Parathyroid adenoma (tissue), 2 donors: Measurements from ENCODE around the gene DYSF.

ENCODE experiments used
- H2AFZ ChIP-seq: fragments of 300-600 bp; sonication (generic); one replicate; pipeline ENCODE4 v1.7.0; 2017; ENCODE audit warnings: antibody characterized with exemption, mild to moderate bottlenecking
- H3K27ac ChIP-seq: fragments of 300-600 bp; sonication (generic); one replicate; pipeline ENCODE4 v1.7.0; 2017
- H3K27me3 ChIP-seq: fragments of 300-600 bp; sonication (generic); one replicate; pipeline ENCODE4 v1.7.0; 2017; ENCODE audit warnings: low read length; ENCODE audit not compliant: control insufficient read depth, insufficient read depth
- H3K36me3 ChIP-seq: fragments of 300-600 bp; sonication (generic); one replicate; pipeline ENCODE4 v1.7.0; 2017; ENCODE audit warnings: low read length; ENCODE audit not compliant: control insufficient read depth, insufficient read depth
- H3K4me1 ChIP-seq: fragments of 300-600 bp; sonication (generic); one replicate; pipeline ENCODE4 v1.7.0; 2017; ENCODE audit warnings: control low read depth
- H3K4me2 ChIP-seq: fragments of 300-600 bp; sonication (generic); one replicate; pipeline ENCODE4 v1.7.0; 2017; ENCODE audit warnings: low read length
- H3K4me3 ChIP-seq: fragments of 300-600 bp; sonication (generic); one replicate; pipeline ENCODE4 v1.7.0; 2017; ENCODE audit warnings: low read depth, low read length
- H3K79me2 ChIP-seq: fragments of 300-600 bp; sonication (generic); one replicate; pipeline ENCODE4 v1.7.0; 2017; ENCODE audit warnings: control low read depth
- H3K9ac ChIP-seq: fragments of 300-600 bp; sonication (generic); one replicate; pipeline ENCODE4 v1.7.0; 2017; ENCODE audit warnings: mild to moderate bottlenecking
- H3K9me3 ChIP-seq: fragments of 300-600 bp; sonication (generic); one replicate; pipeline ENCODE4 v1.7.0; 2017; ENCODE audit warnings: low read length; ENCODE audit not compliant: control insufficient read depth
- CTCF ChIP-seq: fragments of 300-600 bp; sonication (generic); IDR thresholded peaks from one replicate; pipeline ENCODE4 v1.7.0; 2017; ENCODE audit warnings: antibody characterized with exemption, mild to moderate bottlenecking
- donor health status: primary hyperparathyroidism.

The DYSF gene

GRCh38 chr2:71462641-71463341 is 9.4 kb downstream of the DYSF start:
- no peak overlapping the region for H2AFZ ChIP-seq
- no peaks in the 10 kb centered on the region for H3K79me2 ChIP-seq
- H3K27me3 ChIP-seq: no peaks in the 10 kb centered on the region
- no peak overlapping the region for H3K9ac ChIP-seq
- no peak overlapping the region for H3K4me2 ChIP-seq
- H3K4me1 ChIP-seq: no peaks in the 10 kb centered on the region
- no peak overlapping the region for H3K27ac ChIP-seq
- no peak overlapping the region for H3K4me3 ChIP-seq
- no peaks in the 10 kb centered on the region for H3K9me3 ChIP-seq
- no peak for TF ChIP-seq CTCF
- no peaks in the 10 kb centered on the region for H3K36me3 ChIP-seq

- no peak overlapping the region for H3K4me2 ChIP-seq
- H3K27ac ChIP-seq: no peak overlapping the region
- no peak for TF ChIP-seq CTCF
- no peak overlapping the region for H3K9ac ChIP-seq
- no peaks in the 10 kb centered on the region for H3K36me3 ChIP-seq
- no peak overlapping the region for H3K4me3 ChIP-seq
- H3K79me2 ChIP-seq: no peaks in the 10 kb centered on the region
- no peak overlapping the region for H2AFZ ChIP-seq
- no peaks in the 10 kb centered on the region for H3K27me3 ChIP-seq
- H3K9me3 ChIP-seq: no peaks in the 10 kb centered on the region
- H3K4me1 ChIP-seq: no peaks in the 10 kb centered on the region
These were observed 9.9 kb downstream of the DYSF start for GRCh38 chr2:71463342-71463654.

- no peak overlapping the region for H3K27ac ChIP-seq
- no peaks in the 10 kb centered on the region for H3K4me1 ChIP-seq
- no peaks in the 10 kb centered on the region for H3K9me3 ChIP-seq
- no peak overlapping the region for H3K4me2 ChIP-seq
- no peak overlapping the region for H3K9ac ChIP-seq
- no peaks in the 10 kb centered on the region for H3K27me3 ChIP-seq
- no peak overlapping the region for H3K4me3 ChIP-seq
- no peak overlapping the region for H2AFZ ChIP-seq
- TF ChIP-seq CTCF: no peak
- H3K36me3 ChIP-seq: no peaks in the 10 kb centered on the region
- H3K79me2 ChIP-seq: no peaks in the 10 kb centered on the region
These were observed 11.0 kb downstream of the DYSF start for GRCh38 chr2:71464389-71464788.

- H3K9me3 ChIP-seq: no peaks in the 10 kb centered on the region
- no peak overlapping the region for H3K9ac ChIP-seq
- no peaks in the 10 kb centered on the region for H3K4me1 ChIP-seq
- H2AFZ ChIP-seq: no peak overlapping the region
- H3K79me2 ChIP-seq: no peaks in the 10 kb centered on the region
- H3K27me3 ChIP-seq: no peaks in the 10 kb centered on the region
- H3K27ac ChIP-seq: no peak overlapping the region
- H3K4me2 ChIP-seq: no peak overlapping the region
- no peak for TF ChIP-seq CTCF
- no peaks in the 10 kb centered on the region for H3K36me3 ChIP-seq
- no peak overlapping the region for H3K4me3 ChIP-seq
These were observed 12.0 kb downstream of the DYSF start for GRCh38 chr2:71465356-71465755.

- peak overlapping the region; percentile 68 for H3K4me2 ChIP-seq
- H3K9ac ChIP-seq: no peak overlapping the region
- no peaks in the 10 kb centered on the region for H3K27me3 ChIP-seq
- H3K4me3 ChIP-seq: peak overlapping the region; percentile 73
- no peaks in the 10 kb centered on the region for H3K4me1 ChIP-seq
- no peak overlapping the region for H2AFZ ChIP-seq
- H3K27ac ChIP-seq: no peak overlapping the region
- no peaks in the 10 kb centered on the region for H3K79me2 ChIP-seq
- TF ChIP-seq CTCF: no peak
- no peaks in the 10 kb centered on the region for H3K36me3 ChIP-seq
- no peaks in the 10 kb centered on the region for H3K9me3 ChIP-seq
These were observed 12.6 kb downstream of the DYSF start for GRCh38 chr2:71465961-71466300.
